SK-N-SH (cell line): ENCODE data around the gene DLEC1. TPM values are rescaled to one million over a fixed set of nuclear protein-coding genes. Genes with fewer than 3 reads are reported as not detected.

Source experiments
- CTCF ChIA-PET: fragments of 300-600, 350-600 bp; formaldehyde crosslinking; extraction: SDS; loops from one replicate; lab custom pipeline; 2021; lab: Yijun Ruan, JAX
- POLR2A ChIA-PET: fragments of 350-600 bp; sonication (Branson Sonifier 250); formaldehyde crosslinking; extraction: SDS; loops from one replicate; lab custom pipeline; 2020; ENCODE audit warnings: antibody characterized with exemption, inconsistent platforms; lab: Yijun Ruan, JAX
- DNase-seq: peaks from one replicate; pipeline ENCODE4 v3.0.0; 2012
- H2AFZ ChIP-seq: fragments of 200-600 bp; sonication (generic); 2 replicates; pipeline ENCODE4 v1.8.1; 2016; ENCODE audit warnings: antibody characterized with exemption, mild to moderate bottlenecking, low read depth
- H3F3A ChIP-seq: fragments of 200-600 bp; sonication (generic); replicated peaks from 2 replicates; pipeline ENCODE3; 2016; ENCODE audit warnings: antibody characterized with exemption, mild to moderate bottlenecking; ENCODE audit not compliant: insufficient read depth
- H3K27ac ChIP-seq, 2 experiments: fragments of 200-500 bp in 1 of 2; fragments of 200-600 bp in 1 of 2; sonication (Bioruptor generic) in 1 of 2; sonication (generic), shearing (Covaris generic) in 1 of 2; 2 replicates each; pipeline versions ENCODE4 v1.5.1 to v1.6.1; 2014 to 2016; ENCODE audit warnings: low read depth in 2 of 2, inconsistent platforms in 1 of 2, low read length in 1 of 2, mild to moderate bottlenecking in 1 of 2, mixed read lengths in 1 of 2
- H3K27me3 ChIP-seq: fragments of 200-600 bp; sonication (generic), shearing (Covaris generic); 2 replicates; pipeline ENCODE4 v1.6.1; 2016; ENCODE audit warnings: mixed run types; ENCODE audit not compliant: insufficient read depth
- H3K36me3 ChIP-seq, 2 experiments: fragments of 200-500 bp in 1 of 2; fragments of 200-600 bp in 1 of 2; sonication (Bioruptor generic) in 1 of 2; sonication (generic) in 1 of 2; replicated peaks in 1 of 2; 2 replicates each; pipeline versions ENCODE3 to v1.5.1; 2014 to 2016; ENCODE audit warnings: low read length in 1 of 2, mild to moderate bottlenecking in 1 of 2; ENCODE audit not compliant: insufficient read depth in 2 of 2, control insufficient read depth in 1 of 2
- H3K4me1 ChIP-seq, 2 experiments: fragments of 200-500 bp in 1 of 2; fragments of 200-600 bp in 1 of 2; sonication (Bioruptor generic) in 1 of 2; sonication (generic), shearing (Covaris generic) in 1 of 2; 2 replicates each; pipeline versions ENCODE4 v1.5.1 to v1.6.1; 2014 to 2016; ENCODE audit warnings: low read depth in 1 of 2, low read length in 1 of 2, mixed run types in 1 of 2; ENCODE audit not compliant: insufficient read depth in 2 of 2, control insufficient read depth in 1 of 2
- H3K4me2 ChIP-seq: fragments of 200-600 bp; sonication (generic), shearing (Covaris generic); 2 replicates; pipeline ENCODE4 v1.6.1; 2017; ENCODE audit warnings: mixed run types
- H3K4me3 ChIP-seq, 2 experiments: fragments of 200-500 bp in 1 of 2; fragments of 200-600 bp in 1 of 2; sonication (Bioruptor generic) in 1 of 2; sonication (generic), shearing (Covaris generic) in 1 of 2; 2 replicates each; pipeline versions ENCODE4 v1.5.1 to v1.8.1; 2014 to 2016; ENCODE audit warnings: low read depth in 2 of 2, inconsistent platforms in 1 of 2, low read length in 1 of 2, mild to moderate bottlenecking in 1 of 2, mixed read lengths in 1 of 2, moderate library complexity in 1 of 2
- H3K79me2 ChIP-seq: fragments of 200-600 bp; sonication (generic); 2 replicates; pipeline ENCODE4 v1.8.1; 2017; ENCODE audit warnings: mild to moderate bottlenecking; ENCODE audit not compliant: insufficient read depth
- H3K9ac ChIP-seq: fragments of 200-600 bp; sonication (generic); 2 replicates; pipeline ENCODE4 v1.6.1; 2017; ENCODE audit warnings: mixed run types
- H3K9me2 ChIP-seq: fragments of 200-600 bp; sonication (generic); 2 replicates; pipeline ENCODE4 v1.6.1; 2017; ENCODE audit warnings: mixed run types
- H3K9me3 ChIP-seq: fragments of 200-600 bp; sonication (generic); 2 replicates; pipeline ENCODE4 v1.6.1; 2017; ENCODE audit warnings: mixed run types, mild to moderate bottlenecking, moderate library complexity
- H4K20me1 ChIP-seq: fragments of 200-600 bp; sonication (generic); 2 replicates; pipeline ENCODE4 v1.6.1; 2017; ENCODE audit warnings: mild to moderate bottlenecking, mixed run types; ENCODE audit not compliant: insufficient read depth
- ELF1 ChIP-seq: IDR thresholded peaks from 2 replicates; pipeline ENCODE4 v1.4.0; 2012
- FOXM1 ChIP-seq: IDR thresholded peaks from 2 replicates; pipeline ENCODE4 v1.4.0; 2012; ENCODE audit warnings: low read depth, mild to moderate bottlenecking
- GABPA ChIP-seq: IDR thresholded peaks from 2 replicates; pipeline ENCODE4 v1.4.0; 2012; ENCODE audit warnings: low read depth, mild to moderate bottlenecking
- IRF3 ChIP-seq: fragments of 150-350 bp; IDR thresholded peaks from 2 replicates; pipeline ENCODE4 v1.6.1; 2016; ENCODE audit warnings: mild to moderate bottlenecking, low read depth, low read length
- JUND ChIP-seq: IDR thresholded peaks from 2 replicates; pipeline ENCODE4 v1.4.0; 2012
- MEF2A ChIP-seq: IDR thresholded peaks from 2 replicates; pipeline ENCODE4 v1.4.0; 2012; ENCODE audit warnings: low read depth, borderline replicate concordance
- NFIC ChIP-seq: IDR thresholded peaks from 2 replicates; pipeline ENCODE4 v1.4.0; 2012; ENCODE audit warnings: borderline replicate concordance
- RXRA ChIP-seq: IDR thresholded peaks from 2 replicates; pipeline ENCODE4 v1.4.0; 2012; ENCODE audit warnings: low read depth, mild to moderate bottlenecking, borderline replicate concordance
- SIN3A ChIP-seq: IDR thresholded peaks from 2 replicates; pipeline ENCODE4 v1.6.1; 2012; ENCODE audit warnings: low read depth, mild to moderate bottlenecking, low read length, moderate library complexity, borderline replicate concordance
- USF2 ChIP-seq: fragments of 150-350 bp; IDR thresholded peaks from 2 replicates; pipeline ENCODE4 v1.6.1; 2017; ENCODE audit warnings: antibody characterized with exemption, low read length, low read depth, borderline replicate concordance
- YY1 ChIP-seq: IDR thresholded peaks from 2 replicates; pipeline ENCODE4 v1.4.0; 2012; ENCODE audit warnings: low read depth, mild to moderate bottlenecking
- ZBTB33 ChIP-seq: IDR thresholded peaks from 2 replicates; pipeline ENCODE4 v1.4.0; 2012; ENCODE audit warnings: low read depth, borderline replicate concordance
- WGBS: methylation state at CpG from one replicate; pipeline ENCODE4 v1.1.6; 2017; ENCODE audit warnings: low lambda C conversion rate; 5-methylcytosine and 5-hydroxymethylcytosine counted together
- polyA plus RNA-seq, 3 experiments: library from polyadenylated mRNA; depleted of rRNA; stranded (reverse); fragments of >200 nt; gene quantifications; 2 replicates each; pipeline ENCODE4 v1.2.3, GENCODE V29; 2012

DLEC1 gene
- polyA plus RNA-seq, 1 of the 3 experiments (the other 2 are of a cell fraction), result 0.02 TPM

- Histone ChIP-seq H3K36me3 (no peaks in the 10 kb centered on the region), H3K79me2 (no peaks in the 10 kb centered on the region), H3F3A (no peaks in the 10 kb centered on the region), H3K9me2 (no peaks in the 10 kb centered on the region), H3K9me3 (no peaks in the 10 kb centered on the region), H2AFZ (no peak overlapping the region), H3K27ac (no peak overlapping the region), H4K20me1 (no peaks in the 10 kb centered on the region), H3K9ac (no peak overlapping the region), H3K4me1 (no peaks in the 10 kb centered on the region), H3K4me3 (no peak overlapping the region), H3K27me3 (no peaks in the 10 kb centered on the region), H3K4me2 (no peak overlapping the region)
- TF ChIP-seq SIN3A (no peak), JUND (no peak), NFIC (no peak), IRF3 (no peak), YY1 (no peak)
- WGBS, result 80% methylated on average over 3 of the region's 13 CpGs
- ChIA-PET CTCF (interaction anchor here (0.6 to 1.3 kb wide), 2 partner anchors 21 to 232 kb away, joined by 3 to 4 read pairs; partner anchors contain the start of gene XYLB), POLR2A (no interaction called here)
- no peak for DNase-seq
Measured at GRCh38 chr3:38114052-38114874, 75.3 kb downstream of the DLEC1 start.

- H4K20me1 ChIP-seq, result no peaks in the 10 kb centered on the region
- no peak overlapping the region for H3K27ac ChIP-seq
- no peaks in the 10 kb centered on the region for H3F3A ChIP-seq
- no peaks in the 10 kb centered on the region for H3K36me3 ChIP-seq
- no peaks in the 10 kb centered on the region for H3K79me2 ChIP-seq
- TF ChIP-seq ELF1, result no peak
- TF ChIP-seq IRF3, result no peak
- no peak for TF ChIP-seq FOXM1
- no peak for TF ChIP-seq MEF2A
- no peak for TF ChIP-seq ZBTB33
- TF ChIP-seq GABPA, result no peak
- no peak for TF ChIP-seq USF2
- no peak for TF ChIP-seq RXRA
- no peaks in the 10 kb centered on the region for H3K9me2 ChIP-seq
- WGBS, result 79% methylated on average over 12 of the region's 13 CpGs
- H3K4me1 ChIP-seq, result no peaks in the 10 kb centered on the region
- POLR2A ChIA-PET, result no interaction called here
- H3K4me2 ChIP-seq, result no peak overlapping the region
- DNase-seq, result no peak
- CTCF ChIA-PET, result interaction anchor here (0.6 to 2.5 kb wide), 3 partner anchors 22 to 232 kb away, joined by 3 to 12 read pairs (median 4); partner anchors contain the start of gene XYLB
- no peak overlapping the region for H3K9ac ChIP-seq
- no peak overlapping the region for H3K4me3 ChIP-seq
- H2AFZ ChIP-seq, result no peak overlapping the region
- H3K9me3 ChIP-seq, result no peaks in the 10 kb centered on the region
- no peaks in the 10 kb centered on the region for H3K27me3 ChIP-seq
Measured at GRCh38 chr3:38114875-38115644, 76.1 kb downstream of the DLEC1 start.
